Measurements from ENCODE around the gene IFT43. TPM values are rescaled to one million over a fixed set of nuclear protein-coding genes. Genes with fewer than 3 reads are reported as not detected.

IFT43 gene
- total RNA-seq, 1 experiment from 2014 or later, result 24.2 TPM

- no peak overlapping the region for H3K9ac ChIP-seq (ENCODE audit: low read length)
Measured at GRCh38 chr14:75979648-75980565, 5.7 kb upstream of the IFT43 start.

GRCh38 chr14:75980856-75981255 is 4.7 kb upstream of the IFT43 start:
- no peak overlapping the region for H3K4me2 ChIP-seq (ENCODE audit: low read length)
- DNase-seq (ENCODE audit: low read depth, low spot score) (no peak), ATAC-seq (no peak)
- no peaks in the 10 kb centered on the region for H3K9me2 ChIP-seq (ENCODE audit: insufficient read depth)
- BruUV-seq (replicated peaks), result no TSS peak
- intact Hi-C loops (cut with micrococcal nuclease), result no loop called here
- no peak overlapping the region for H3K9ac ChIP-seq (ENCODE audit: low read length)
- H4K20me1 ChIP-seq (ENCODE audit: insufficient read depth), result no peaks in the 10 kb centered on the region
- no peaks in the 10 kb centered on the region for H3K9me3 ChIP-seq (ENCODE audit: control insufficient read depth in 1 of 2, insufficient read depth in 1 of 2, low read depth in 1 of 2, low read length in 2 of 2)
- no peaks in the 10 kb centered on the region for H3K27me3 ChIP-seq (ENCODE audit: insufficient read depth, low read length)
- H3K4me1 ChIP-seq (ENCODE audit: control insufficient read depth in 1 of 2, insufficient read depth in 2 of 2, low read length in 2 of 2), result peaks cover 12 to 21% of the 10 kb centered on the region in 2 experiments
- no peak overlapping the region for H2AFZ ChIP-seq (ENCODE audit: low read depth, low read length, poor library complexity, severe bottlenecking)
- ChIA-PET POLR2A (no interaction called here), CTCF (interaction anchor here (4.8 to 7.2 kb wide), 2 partner anchors 187 to 271 kb away, joined by 47 to 176 read pairs; no protein-coding TSS in a partner anchor), RAD21 (ENCODE audit: low non-redundant PET in 1 of 2, low total read pairs in 2 of 2, uncharacterized antibody in 2 of 2, unreplicated experiment in 2 of 2) (interaction anchor here (0.6 to 3.3 kb wide), 5 partner anchors 34 to 272 kb away, joined by 3 to 16 read pairs (median 5); no protein-coding TSS in a partner anchor)
- H3K36me3 ChIP-seq (ENCODE audit: control insufficient read depth in 1 of 2, insufficient read depth in 2 of 2, low read length in 2 of 2), result no peaks in the 10 kb centered on the region
- H3K79me2 ChIP-seq (ENCODE audit: insufficient read depth, low read length), result no peaks in the 10 kb centered on the region
- H3K4me3 ChIP-seq (replicated peaks in 1 of 2; ENCODE audit: low read depth in 1 of 2, low read length in 2 of 2), result no peak overlapping the region
- H3K27ac ChIP-seq (ENCODE audit: low read depth, low read length), result no peak overlapping the region
- TF ChIP-seq SRF (IDR thresholded peaks at IDR 0.05; ENCODE audit: low read depth), result no peak
- no peak for TF ChIP-seq SP1 (IDR thresholded peaks at IDR 0.05; ENCODE audit: low read depth)
- TF ChIP-seq RAD21 (IDR thresholded peaks at IDR 0.05; ENCODE audit: low read depth), result no peak
- TF ChIP-seq JUND (IDR thresholded peaks at IDR 0.05), result no peak
- TF ChIP-seq ELF1 (IDR thresholded peaks at IDR 0.05; ENCODE audit: borderline replicate concordance, low read depth), result no peak
- no peak for TF ChIP-seq MAX (IDR thresholded peaks at IDR 0.05)
- no peak for TF ChIP-seq EZH2phosphoT487 (IDR thresholded peaks at IDR 0.05; ENCODE audit: borderline replicate concordance)
- TF ChIP-seq ZBTB33 (IDR thresholded peaks at IDR 0.05; ENCODE audit: extremely low read depth, insufficient replicate concordance, low read length), result no peak
- no peak for TF ChIP-seq FOSL1 (IDR thresholded peaks at IDR 0.05; ENCODE audit: low read depth)
- TF ChIP-seq SIN3A (IDR thresholded peaks at IDR 0.05; ENCODE audit: low read depth), result no peak
- no peak for TF ChIP-seq EGR1 (IDR thresholded peaks at IDR 0.05; ENCODE audit: low read depth)
- no peak for TF ChIP-seq YY1 (IDR thresholded peaks at IDR 0.05; ENCODE audit: extremely low read depth, insufficient replicate concordance, low read depth, low read length)
- no peak for TF ChIP-seq ZNF274 (IDR thresholded peaks at IDR 0.05; ENCODE audit: low read depth, low read length)
- no peak for TF ChIP-seq ZFX (IDR thresholded peaks at IDR 0.05)

More at GRCh38 chr14:75979648-75980565, 5.7 kb upstream of the IFT43 start:
- Histone ChIP-seq H3K27me3 (ENCODE audit: insufficient read depth, low read length) (no peaks in the 10 kb centered on the region), H2AFZ (ENCODE audit: low read depth, low read length, poor library complexity, severe bottlenecking) (no peak overlapping the region), H3K79me2 (ENCODE audit: insufficient read depth, low read length) (no peaks in the 10 kb centered on the region), H3K9me2 (ENCODE audit: insufficient read depth) (no peaks in the 10 kb centered on the region), H3K27ac (ENCODE audit: low read depth, low read length) (no peak overlapping the region), H3K4me2 (ENCODE audit: low read length) (no peak overlapping the region), H3K4me1 (ENCODE audit: control insufficient read depth in 1 of 2, insufficient read depth in 2 of 2, low read length in 2 of 2) (peaks cover 10 to 16% of the 10 kb centered on the region in 2 experiments), H4K20me1 (ENCODE audit: insufficient read depth) (no peaks in the 10 kb centered on the region), H3K9me3 (ENCODE audit: control insufficient read depth in 1 of 2, insufficient read depth in 1 of 2, low read depth in 1 of 2, low read length in 2 of 2) (no peaks in the 10 kb centered on the region), H3K36me3 (ENCODE audit: control insufficient read depth in 1 of 2, insufficient read depth in 2 of 2, low read length in 2 of 2) (no peaks in the 10 kb centered on the region), H3K4me3 (replicated peaks in 1 of 2; ENCODE audit: low read depth in 1 of 2, low read length in 2 of 2) (no peak overlapping the region)
- ATAC-seq (no peak), DNase-seq (ENCODE audit: low read depth, low spot score) (no peak)
- RAD21 ChIA-PET (ENCODE audit: low non-redundant PET in 1 of 2, low total read pairs in 2 of 2, uncharacterized antibody in 2 of 2, unreplicated experiment in 2 of 2), result interaction anchor here (1.0 to 3.3 kb wide), 11 partner anchors 72 to 271 kb away, joined by 3 to 16 read pairs (median 5); no protein-coding TSS in a partner anchor
- BruUV-seq (replicated peaks), result no TSS peak
- CTCF ChIA-PET, result interaction anchor here (0.8 to 7.2 kb wide), 9 partner anchors 73 to 402 kb away, joined by 3 to 176 read pairs (median 10); partner anchors contain the start of genes ERG28 and TTLL5
- TF ChIP-seq CEBPB (IDR thresholded peaks at IDR 0.05; ENCODE audit: low read depth) (no peak), POLR2A (IDR thresholded peaks at IDR 0.05; ENCODE audit: borderline replicate concordance, extremely low read depth, insufficient read depth, insufficient read length) (no peak), CBX3 (IDR thresholded peaks at IDR 0.05; ENCODE audit: low read depth) (no peak), SP1 (IDR thresholded peaks at IDR 0.05; ENCODE audit: low read depth) (no peak), YY1 (IDR thresholded peaks at IDR 0.05; ENCODE audit: extremely low read depth, insufficient replicate concordance, low read depth, low read length) (no peak), SIN3A (IDR thresholded peaks at IDR 0.05; ENCODE audit: low read depth) (no peak), EGR1 (IDR thresholded peaks at IDR 0.05; ENCODE audit: low read depth) (no peak), ZNF274 (IDR thresholded peaks at IDR 0.05; ENCODE audit: low read depth, low read length) (no peak)
- POLR2A ChIA-PET, result interaction anchor here (1.1 kb wide), 1 partner anchor 271 kb away, joined by 5 read pairs; no protein-coding TSS in a partner anchor
- intact Hi-C loops (cut with micrococcal nuclease), result no loop called here

All from HCT116 (cell line).